ENCODE data around the gene RAB11B. TPM values are rescaled to one million over a fixed set of nuclear protein-coding genes. Genes with fewer than 3 reads are reported as not detected.

RAB11B gene
- total and polyA plus RNA-seq, 9 of the 15 experiments (the other 6 are each of a cell fraction or from before 2014, with no cell fraction given) = 0.74 to 71.0 (median 13.8) TPM

DNA sequence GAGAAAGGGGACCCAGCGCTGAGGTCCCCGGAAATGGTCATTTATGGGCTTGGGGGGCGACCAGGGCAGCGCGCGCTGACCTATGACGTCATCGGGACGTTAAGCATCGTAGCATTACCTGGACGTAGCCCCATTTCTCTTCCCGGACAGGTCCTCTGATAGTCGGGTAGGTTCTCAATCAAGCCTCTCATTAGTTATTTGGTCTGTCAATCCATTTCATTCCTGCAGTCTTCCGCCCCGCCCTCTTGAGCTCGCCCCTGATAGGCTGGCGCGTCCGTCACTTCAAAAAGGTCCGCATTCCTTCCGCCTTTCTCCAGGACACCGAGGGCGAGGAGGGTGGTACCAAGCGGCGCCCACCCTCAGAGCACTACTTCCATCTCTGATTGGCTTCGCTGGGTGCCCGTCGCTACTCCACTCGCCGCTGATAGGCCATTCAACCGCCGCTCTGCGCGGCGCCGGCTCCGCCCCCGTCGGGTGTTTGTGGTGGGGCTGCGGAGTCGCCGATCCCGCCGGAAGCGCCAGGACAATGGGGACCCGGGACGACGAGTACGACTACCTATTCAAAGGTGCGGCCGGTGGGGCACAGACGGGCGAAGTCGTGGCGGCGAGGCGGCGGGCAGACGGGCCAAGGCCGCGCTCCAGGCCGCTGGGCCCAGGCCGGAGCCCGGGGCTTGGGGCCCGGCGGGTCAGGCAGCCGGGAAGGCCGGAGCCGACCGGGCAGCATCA lies at the start of gene RAB11B (continued):
- TF ChIP-seq MGA (IDR thresholded peaks at IDR 0.05) (no peak; the same call in 1 of the 2 replicates), KLF1 (tag; IDR thresholded peaks at IDR 0.05) (peak; percentile 96; the same call in 1 of the 2 replicates), ZKSCAN3 (CRISPR knock-in tag; IDR thresholded peaks at IDR 0.05) (no peak), SMAD4 (CRISPR knock-in tag; conservative IDR thresholded peaks at IDR 0.05) (peak; percentile 70), NR1H2 (CRISPR knock-in tag; IDR thresholded peaks at IDR 0.05) (no peak), KAT7 (CRISPR knock-in tag; IDR thresholded peaks at IDR 0.05; ENCODE audit: borderline replicate concordance) (no peak; the same call in 1 of the 2 replicates), ZNF23 (CRISPR knock-in tag; IDR thresholded peaks at IDR 0.05) (no peak), SMARCE1 (IDR thresholded peaks at IDR 0.05) (peak; percentile 38; the same call in 1 of the 2 replicates), CREB5 (CRISPR knock-in tag; IDR thresholded peaks at IDR 0.05) (peak; percentile 87; the same call in 1 of the 2 replicates), ZZZ3 (IDR thresholded peaks at IDR 0.05) (no peak)

Measured in K562 (cell line).